Measurements from ENCODE around the gene TMEM222. TPM values are rescaled to one million over a fixed set of nuclear protein-coding genes. Genes with fewer than 3 reads are reported as not detected.
"Not testable (repeated sequence)": the region's sequence is repeated elsewhere in the genome, so short reads cannot be mapped to it uniquely, and the experiment has no call there.

The TMEM222 gene
- 26.3 TPM for total RNA-seq
- polyA plus RNA-seq, result 10 to 100 TPM; 59.9 to 71.2 (median 67.4) TPM

GRCh38 chr1:27321813-27322568, at the start of gene TMEM222:
Gene TMEM222, plus strand, starts transcription at chr1:27322163. Its CDS starts 35 bp downstream, at chr1:27322198.
- Mint-ChIP-seq H3K27ac (peak within 1 kb of the TSS; percentile 71 to 94 (median 92)), H3K27me3 (peaks cover 19% of the 10 kb centered on the region), H3K9me3 (no peaks in the 10 kb centered on the region), H3K36me3 (peaks cover 17% of the 10 kb centered on the region), H3K4me3 (peak within 1 kb of the TSS; percentile 91 to 98 (median 96)), H3K4me1 (peaks cover 8 to 54% (median 37%) of the 10 kb centered on the region in 4 donors)
- DNase-seq (peak; percentile 97 to 99 (median 97)), ATAC-seq (ENCODE audit: low read depth in 2 of 2) (peak; percentile 97)
- Histone ChIP-seq H3K27me3 (ENCODE audit: control insufficient read depth, insufficient read depth, low read length) (peaks cover 2% of the 10 kb centered on the region), H3K9me3 (ENCODE audit: control insufficient read depth in 2 of 2, low read length in 2 of 2) (no peaks in the 10 kb centered on the region), H3K36me3 (ENCODE audit: control insufficient read depth, insufficient read depth, low read length) (peaks cover 20% of the 10 kb centered on the region), H3K27ac (ENCODE audit: insufficient read depth, low read length, poor library complexity, severe bottlenecking) (peak within 1 kb of the TSS; percentile 90), H3K4me3 (ENCODE audit: low read depth, low read length) (peak within 1 kb of the TSS; percentile 97), H3K4me1 (ENCODE audit: control insufficient read depth, insufficient read depth, low read length, poor library complexity, severe bottlenecking) (peaks cover 30% of the 10 kb centered on the region)

- Histone ChIP-seq H3K4me1 (ENCODE audit: control insufficient read depth, insufficient read depth, low read length, poor library complexity, severe bottlenecking) (no peaks in the 10 kb centered on the region), H3K27me3 (ENCODE audit: control insufficient read depth, insufficient read depth, low read length) (no peaks in the 10 kb centered on the region), H3K36me3 (ENCODE audit: control insufficient read depth, insufficient read depth, low read length) (peaks cover 6% of the 10 kb centered on the region), H3K9me3 (ENCODE audit: control insufficient read depth in 2 of 2, low read length in 2 of 2) (no peaks in the 10 kb centered on the region), H3K4me3 (ENCODE audit: low read depth, low read length) (no peak overlapping the region), H3K27ac (ENCODE audit: insufficient read depth, low read length, poor library complexity, severe bottlenecking) (no peak overlapping the region)
- Mint-ChIP-seq H3K36me3 (peaks cover 41% of the 10 kb centered on the region), H3K27ac (no peak overlapping the region), H3K4me1 (peaks cover 0 to 17% (median 11%) of the 10 kb centered on the region in 4 donors), H3K4me3 (no peak overlapping the region), H3K9me3 (peaks cover 0 to 1% (median 0%) of the 10 kb centered on the region in 7 donors), H3K27me3 (no peaks in the 10 kb centered on the region)
- no peak for ATAC-seq (ENCODE audit: low read depth in 2 of 2)
- DNase-seq, result no peak
These were observed 47.8 kb upstream of the TMEM222 start for GRCh38 chr1:27274204-27274603.

GRCh38 chr1:27275696-27276095, 46.3 kb upstream of the TMEM222 start:
- H3K4me1 ChIP-seq (ENCODE audit: control insufficient read depth, insufficient read depth, low read length, poor library complexity, severe bottlenecking), result no peaks in the 10 kb centered on the region
- no peaks in the 10 kb centered on the region for H3K9me3 ChIP-seq (ENCODE audit: control insufficient read depth in 2 of 2, low read length in 2 of 2)
- no peak for DNase-seq
- no peak for ATAC-seq (ENCODE audit: low read depth in 2 of 2)
- H3K4me3 Mint-ChIP-seq, result no peak overlapping the region
- peak overlapping the region in 1 of 3 donors; percentile 48 for H3K27ac Mint-ChIP-seq
- H3K27me3 Mint-ChIP-seq, result no peaks in the 10 kb centered on the region
- peaks cover 0 to 1% (median 0%) of the 10 kb centered on the region in 7 donors for H3K9me3 Mint-ChIP-seq
- peaks cover 0 to 25% (median 13%) of the 10 kb centered on the region in 4 donors for H3K4me1 Mint-ChIP-seq
- no peak overlapping the region for H3K4me3 ChIP-seq (ENCODE audit: low read depth, low read length)
- H3K36me3 ChIP-seq (ENCODE audit: control insufficient read depth, insufficient read depth, low read length), result peaks cover 6% of the 10 kb centered on the region
- no peaks in the 10 kb centered on the region for H3K27me3 ChIP-seq (ENCODE audit: control insufficient read depth, insufficient read depth, low read length)
- no peak overlapping the region for H3K27ac ChIP-seq (ENCODE audit: insufficient read depth, low read length, poor library complexity, severe bottlenecking)
- peaks cover 38% of the 10 kb centered on the region for H3K36me3 Mint-ChIP-seq

- Histone ChIP-seq H3K27me3 (ENCODE audit: control insufficient read depth, insufficient read depth, low read length) (no peaks in the 10 kb centered on the region), H3K9me3 (ENCODE audit: control insufficient read depth in 2 of 2, low read length in 2 of 2) (no peaks in the 10 kb centered on the region), H3K4me1 (ENCODE audit: control insufficient read depth, insufficient read depth, low read length, poor library complexity, severe bottlenecking) (no peaks in the 10 kb centered on the region), H3K27ac (ENCODE audit: insufficient read depth, low read length, poor library complexity, severe bottlenecking) (no peak overlapping the region), H3K36me3 (ENCODE audit: control insufficient read depth, insufficient read depth, low read length) (peaks cover 32% of the 10 kb centered on the region), H3K4me3 (ENCODE audit: low read depth, low read length) (no peak overlapping the region)
- no peaks in the 10 kb centered on the region for H3K27me3 Mint-ChIP-seq
- H3K27ac Mint-ChIP-seq, result peak overlapping the region in 1 of 3 donors; percentile 64
- no peak overlapping the region for H3K4me3 Mint-ChIP-seq
- H3K36me3 Mint-ChIP-seq, result peaks cover 25% of the 10 kb centered on the region
- H3K4me1 Mint-ChIP-seq, result peaks cover 4 to 14% (median 8%) of the 10 kb centered on the region in 4 donors
- DNase-seq (peak; percentile 75 to 88 (median 83)), ATAC-seq (ENCODE audit: low read depth in 2 of 2) (peak; percentile 93 to 94)
- H3K9me3 Mint-ChIP-seq, result no peaks in the 10 kb centered on the region
These were observed 37.3 kb upstream of the TMEM222 start for GRCh38 chr1:27284425-27285273.

- Mint-ChIP-seq H3K4me1 (peaks cover 0 to 11% (median 7%) of the 10 kb centered on the region in 4 donors), H3K36me3 (peaks cover 27% of the 10 kb centered on the region), H3K27me3 (no peaks in the 10 kb centered on the region), H3K27ac (no peak overlapping the region), H3K4me3 (no peak overlapping the region), H3K9me3 (no peaks in the 10 kb centered on the region)
- H3K4me3 ChIP-seq (ENCODE audit: low read depth, low read length), result no peak overlapping the region
- DNase-seq (no peak), ATAC-seq (ENCODE audit: low read depth in 2 of 2) (no peak)
- H3K27me3 ChIP-seq (ENCODE audit: control insufficient read depth, insufficient read depth, low read length), result no peaks in the 10 kb centered on the region
- H3K9me3 ChIP-seq (ENCODE audit: control insufficient read depth in 2 of 2, low read length in 2 of 2), result no peaks in the 10 kb centered on the region
- no peak overlapping the region for H3K27ac ChIP-seq (ENCODE audit: insufficient read depth, low read length, poor library complexity, severe bottlenecking)
- H3K4me1 ChIP-seq (ENCODE audit: control insufficient read depth, insufficient read depth, low read length, poor library complexity, severe bottlenecking), result no peaks in the 10 kb centered on the region
- H3K36me3 ChIP-seq (ENCODE audit: control insufficient read depth, insufficient read depth, low read length), result peaks cover 36% of the 10 kb centered on the region
These were observed 36.7 kb upstream of the TMEM222 start for GRCh38 chr1:27285274-27285660.

DNA sequence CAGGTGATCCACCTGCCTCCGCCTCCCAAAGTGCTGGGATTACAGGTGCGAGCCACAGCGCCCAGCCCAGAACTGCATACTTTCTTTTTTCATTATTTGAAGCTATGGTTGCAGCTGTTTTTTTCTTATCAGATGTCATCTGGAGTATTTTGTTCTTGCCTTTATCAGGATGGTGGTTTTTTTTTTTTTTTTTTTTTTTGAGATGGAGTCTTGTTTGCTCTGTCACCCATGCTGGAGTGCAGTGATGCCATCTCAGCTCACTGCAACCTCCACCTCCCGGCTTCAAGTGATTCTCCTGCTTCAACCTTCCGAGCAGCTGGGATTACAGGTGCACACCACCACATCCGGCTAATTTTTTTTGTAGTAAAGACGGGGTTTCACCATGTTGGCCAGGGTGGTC, 36.1 kb upstream of the TMEM222 start:
- peaks cover 41% of the 10 kb centered on the region for H3K36me3 ChIP-seq (ENCODE audit: control insufficient read depth, insufficient read depth, low read length)
- Mint-ChIP-seq H3K4me1 (peaks cover 0 to 11% (median 7%) of the 10 kb centered on the region in 4 donors), H3K36me3 (peaks cover 33% of the 10 kb centered on the region)
- not testable (repeated sequence) for H3K4me3 Mint-ChIP-seq; ATAC-seq (ENCODE audit: low read depth in 2 of 2); DNase-seq; H3K27ac ChIP-seq (ENCODE audit: insufficient read depth, low read length, poor library complexity, severe bottlenecking); H3K27me3 Mint-ChIP-seq; H3K27me3 ChIP-seq (ENCODE audit: control insufficient read depth, insufficient read depth, low read length); H3K9me3 ChIP-seq (ENCODE audit: control insufficient read depth in 2 of 2, low read length in 2 of 2); H3K4me1 ChIP-seq (ENCODE audit: control insufficient read depth, insufficient read depth, low read length, poor library complexity, severe bottlenecking); H3K9me3 Mint-ChIP-seq; H3K27ac Mint-ChIP-seq; H3K4me3 ChIP-seq (ENCODE audit: low read depth, low read length)

DNA sequence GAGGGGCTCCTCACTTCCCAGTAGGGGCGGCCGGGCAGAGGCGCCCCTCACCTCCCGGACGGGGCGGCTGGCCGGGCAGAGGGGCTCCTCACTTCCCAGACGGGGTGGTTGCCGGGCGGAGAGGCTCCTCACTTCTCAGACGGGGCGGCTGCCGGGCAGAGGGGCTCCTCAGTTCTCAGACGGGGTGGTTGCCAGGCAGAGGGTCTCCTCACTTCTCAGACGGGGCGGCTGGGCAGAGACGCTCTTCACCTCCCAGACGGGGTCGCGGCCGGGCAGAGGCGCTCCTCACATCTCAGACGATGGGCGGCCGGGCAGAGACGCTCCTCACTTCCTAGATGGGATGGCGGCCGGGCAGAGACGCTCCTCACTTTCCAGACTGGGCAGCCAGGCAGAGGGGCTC, 32.8 kb upstream of the TMEM222 start:
- not testable (repeated sequence) for H3K4me3 Mint-ChIP-seq; H3K27me3 ChIP-seq (ENCODE audit: control insufficient read depth, insufficient read depth, low read length); H3K4me3 ChIP-seq (ENCODE audit: low read depth, low read length); H3K27ac Mint-ChIP-seq; H3K4me1 ChIP-seq (ENCODE audit: control insufficient read depth, insufficient read depth, low read length, poor library complexity, severe bottlenecking); H3K27ac ChIP-seq (ENCODE audit: insufficient read depth, low read length, poor library complexity, severe bottlenecking); H3K9me3 Mint-ChIP-seq; DNase-seq; H3K4me1 Mint-ChIP-seq; ATAC-seq (ENCODE audit: low read depth in 2 of 2); H3K27me3 Mint-ChIP-seq; H3K9me3 ChIP-seq (ENCODE audit: control insufficient read depth in 2 of 2, low read length in 2 of 2)
- H3K36me3 Mint-ChIP-seq, result peaks cover 32% of the 10 kb centered on the region
- peaks cover 48% of the 10 kb centered on the region for H3K36me3 ChIP-seq (ENCODE audit: control insufficient read depth, insufficient read depth, low read length)
